Measurements from ENCODE around the gene CNTN4.

GRCh38 chr3:2876362-2876761, 777.7 kb downstream of the CNTN4 start:
- no peak for TF ChIP-seq CTCF (IDR thresholded peaks at IDR 0.05)
- TF ChIP-seq POLR2A (IDR thresholded peaks at IDR 0.05): no peak

All from upper lobe of left lung (tissue), 4 donors.